OCI-LY3 (cell line): ENCODE results near the gene COL24A1.

Experiments used
- EZH2phosphoT487 ChIP-seq: fragments of 200-600 bp; shearing (Covaris generic); IDR thresholded peaks from 2 replicates; pipeline ENCODE4 v1.6.1; 2018; ENCODE audit warnings: antibody characterized with exemption, mixed run types, low read depth
- TF ChIP-seq, protein P1 (sequence below): fragments of 200-600, 300-600 bp; sonication (generic); IDR thresholded peaks from 2 replicates; pipeline ENCODE4 v1.5.1; 2014; ENCODE audit warnings: antibody characterized with exemption, low read length, low read depth

DNA sequence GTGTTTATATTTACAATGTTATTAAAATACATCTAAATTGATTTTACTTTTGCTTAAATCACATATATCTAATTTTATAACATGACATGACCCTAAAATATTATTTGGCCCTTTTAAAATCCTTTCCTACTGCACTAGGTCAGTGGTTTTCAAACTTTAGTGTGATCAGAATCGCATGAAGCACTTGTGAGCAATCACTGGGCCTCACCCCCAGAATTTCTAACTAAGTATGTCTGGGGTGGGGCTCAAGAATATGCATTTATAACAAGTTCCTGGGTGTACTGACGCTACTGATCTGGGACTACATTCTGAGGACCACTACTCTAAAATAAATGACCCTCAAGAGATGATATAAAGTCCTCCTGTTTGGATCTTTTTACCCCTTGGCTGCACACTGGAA, 8.8 kb downstream of the COL24A1 start:
- TF ChIP-seq, protein P1, sequence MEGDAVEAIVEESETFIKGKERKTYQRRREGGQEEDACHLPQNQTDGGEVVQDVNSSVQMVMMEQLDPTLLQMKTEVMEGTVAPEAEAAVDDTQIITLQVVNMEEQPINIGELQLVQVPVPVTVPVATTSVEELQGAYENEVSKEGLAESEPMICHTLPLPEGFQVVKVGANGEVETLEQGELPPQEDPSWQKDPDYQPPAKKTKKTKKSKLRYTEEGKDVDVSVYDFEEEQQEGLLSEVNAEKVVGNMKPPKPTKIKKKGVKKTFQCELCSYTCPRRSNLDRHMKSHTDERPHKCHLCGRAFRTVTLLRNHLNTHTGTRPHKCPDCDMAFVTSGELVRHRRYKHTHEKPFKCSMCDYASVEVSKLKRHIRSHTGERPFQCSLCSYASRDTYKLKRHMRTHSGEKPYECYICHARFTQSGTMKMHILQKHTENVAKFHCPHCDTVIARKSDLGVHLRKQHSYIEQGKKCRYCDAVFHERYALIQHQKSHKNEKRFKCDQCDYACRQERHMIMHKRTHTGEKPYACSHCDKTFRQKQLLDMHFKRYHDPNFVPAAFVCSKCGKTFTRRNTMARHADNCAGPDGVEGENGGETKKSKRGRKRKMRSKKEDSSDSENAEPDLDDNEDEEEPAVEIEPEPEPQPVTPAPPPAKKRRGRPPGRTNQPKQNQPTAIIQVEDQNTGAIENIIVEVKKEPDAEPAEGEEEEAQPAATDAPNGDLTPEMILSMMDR, result no peak
- no peak for TF ChIP-seq EZH2phosphoT487
